Adipose tissue (tissue), 3 donors: Measurements from ENCODE around the gene NEURL3. TPM values are rescaled to one million over a fixed set of nuclear protein-coding genes. Genes with fewer than 3 reads are reported as not detected.
"Not testable (repeated sequence)": the region's sequence is repeated elsewhere in the genome, so short reads cannot be mapped to it uniquely, and the experiment has no call there.

Source experiments
- H3K27ac ChIP-seq: one replicate; pipeline ENCODE4 v1.5.1; 2013; ENCODE audit warnings: low read depth, low read length
- WGBS, 3 donors: extraction: QIAGEN DNeasy Blood & Tissue Kit; methylation state at CpG; one replicate each; pipeline ENCODE4 v1.1.7; 2013; 5-methylcytosine and 5-hydroxymethylcytosine counted together
- polyA plus RNA-seq, 3 donors: library from polyadenylated mRNA; stranded (reverse); fragments of 200-250 nt; gene quantifications; one replicate each; pipeline ENCODE4 v1.2.3, GENCODE V29; 2013
- donor health status: healthy with polysubstance abuse.
- donor health status: Bipolar disorder and iron deficiency.
- donor health status: healthy.

The NEURL3 gene, protein sequence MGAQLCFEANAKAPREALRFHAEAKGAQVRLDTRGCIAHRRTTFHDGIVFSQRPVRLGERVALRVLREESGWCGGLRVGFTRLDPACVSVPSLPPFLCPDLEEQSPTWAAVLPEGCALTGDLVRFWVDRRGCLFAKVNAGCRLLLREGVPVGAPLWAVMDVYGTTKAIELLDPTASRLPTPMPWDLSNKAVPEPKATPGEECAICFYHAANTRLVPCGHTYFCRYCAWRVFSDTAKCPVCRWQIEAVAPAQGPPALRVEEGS
- polyA plus RNA-seq = 10 to 100 TPM in 1 of 3 donors, under 1 TPM in 1, not detected in 1; 0.12 to 12.5 TPM

DNA sequence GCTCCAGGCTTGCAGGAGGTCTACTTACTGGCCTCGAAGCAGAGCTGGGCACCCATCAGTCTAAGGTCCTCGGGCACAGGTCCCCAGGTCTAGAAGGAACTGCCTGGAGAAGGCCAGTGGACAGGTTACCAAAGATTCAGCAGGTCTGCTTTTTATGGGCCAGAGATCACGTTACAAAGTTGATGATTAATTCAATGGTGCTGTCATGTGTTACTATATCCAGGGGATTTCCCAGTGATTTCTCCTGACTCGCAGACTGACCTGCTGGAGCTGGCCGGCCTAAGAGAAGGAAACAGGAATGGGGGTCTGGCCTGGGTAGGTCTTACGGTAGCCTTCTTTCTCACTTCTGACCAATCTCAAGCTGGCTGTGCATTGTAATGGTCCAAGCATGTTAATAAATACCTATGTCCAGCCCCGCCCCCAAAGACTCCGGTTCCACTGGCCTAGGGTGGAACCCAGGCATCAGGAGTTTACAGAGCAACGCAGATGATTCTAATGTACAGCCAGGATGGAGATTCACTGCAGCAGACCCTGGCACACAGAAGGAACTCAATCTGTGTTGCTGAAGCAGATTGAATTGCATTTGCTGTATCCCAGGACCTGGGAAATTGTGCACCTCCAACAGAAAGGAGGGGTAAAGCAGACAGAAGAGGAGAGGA is at the start of gene NEURL3:
Gene NEURL3 (minus strand): TSS at position 127 of the 659 bp plus-strand sequence. CDS start 71 bp downstream, at position 56.
- H3K27ac ChIP-seq = no peak within 1 kb of the TSS
- WGBS, 3 donors = 21 to 70% (median 67%) methylated on average over 9 of the region's 9 CpGs

DNA sequence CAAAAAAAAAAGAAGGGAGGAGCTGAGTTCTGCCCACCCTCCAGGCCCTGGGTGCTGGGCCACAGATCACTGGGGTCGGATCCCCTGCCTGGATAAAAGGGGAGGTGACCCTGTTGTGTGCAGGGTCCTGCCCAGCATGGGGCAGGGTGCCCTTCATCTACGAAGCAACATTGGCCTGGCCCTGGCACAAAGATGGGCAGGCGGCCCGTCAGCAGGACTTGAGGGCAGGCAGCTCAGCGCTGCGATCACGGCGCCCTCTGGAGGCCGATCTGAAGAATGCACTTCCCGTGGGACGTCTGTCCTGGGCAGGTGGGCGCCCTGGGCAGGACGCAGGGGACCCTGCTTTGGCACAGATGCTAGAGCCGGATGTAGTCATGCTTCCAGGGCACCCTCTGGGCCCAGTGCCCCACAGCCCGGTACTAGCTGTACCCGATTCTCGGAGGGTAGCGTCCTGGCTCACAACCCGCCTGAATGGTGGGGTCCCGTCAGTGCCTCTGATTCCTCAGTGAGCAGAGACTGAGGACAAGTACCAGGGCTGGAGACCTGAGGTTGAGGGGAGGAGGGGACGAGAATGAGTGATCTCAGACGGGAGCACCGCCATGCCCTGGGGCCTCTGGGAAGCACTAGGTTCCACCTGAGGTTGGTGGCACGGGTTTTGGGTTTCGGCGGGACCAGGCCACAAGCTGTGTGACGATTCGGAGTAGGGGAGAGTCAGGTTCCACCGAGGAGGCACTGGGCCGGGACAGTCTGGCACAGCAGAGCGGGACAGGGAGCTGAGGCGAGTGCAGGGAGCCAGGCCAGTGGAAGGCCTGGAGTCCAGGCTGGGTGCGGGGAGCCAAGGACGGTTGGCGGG is 49.4 kb upstream of the NEURL3 start:
- WGBS, 3 donors = 31 to 41% (median 32%) methylated on average over 35 of the region's 35 CpGs

DNA sequence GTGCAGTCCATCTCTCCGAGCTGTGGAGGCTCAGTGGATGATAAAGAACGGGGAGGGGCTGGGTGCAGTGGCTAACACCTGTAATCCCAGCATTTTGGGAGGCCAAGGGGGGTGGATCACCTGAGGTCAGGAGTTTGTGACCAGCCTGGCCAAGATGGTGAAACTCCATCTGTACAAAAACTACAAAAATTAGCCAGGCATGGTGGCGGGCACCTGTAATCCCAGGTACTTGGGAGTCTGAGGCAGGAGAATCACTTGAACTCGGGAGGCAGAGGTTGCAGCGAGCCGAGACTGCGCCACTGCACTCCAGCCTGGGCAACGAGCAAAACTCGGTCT is 48.8 kb upstream of the NEURL3 start:
- WGBS, 3 donors = 37 to 52% (median 43%) methylated on average over 9 of the region's 9 CpGs
- not testable (repeated sequence) for H3K27ac ChIP-seq

More for the DNA sequence above, 49.4 kb upstream of the NEURL3 start:
- H3K27ac ChIP-seq = no peak overlapping the region

DNA sequence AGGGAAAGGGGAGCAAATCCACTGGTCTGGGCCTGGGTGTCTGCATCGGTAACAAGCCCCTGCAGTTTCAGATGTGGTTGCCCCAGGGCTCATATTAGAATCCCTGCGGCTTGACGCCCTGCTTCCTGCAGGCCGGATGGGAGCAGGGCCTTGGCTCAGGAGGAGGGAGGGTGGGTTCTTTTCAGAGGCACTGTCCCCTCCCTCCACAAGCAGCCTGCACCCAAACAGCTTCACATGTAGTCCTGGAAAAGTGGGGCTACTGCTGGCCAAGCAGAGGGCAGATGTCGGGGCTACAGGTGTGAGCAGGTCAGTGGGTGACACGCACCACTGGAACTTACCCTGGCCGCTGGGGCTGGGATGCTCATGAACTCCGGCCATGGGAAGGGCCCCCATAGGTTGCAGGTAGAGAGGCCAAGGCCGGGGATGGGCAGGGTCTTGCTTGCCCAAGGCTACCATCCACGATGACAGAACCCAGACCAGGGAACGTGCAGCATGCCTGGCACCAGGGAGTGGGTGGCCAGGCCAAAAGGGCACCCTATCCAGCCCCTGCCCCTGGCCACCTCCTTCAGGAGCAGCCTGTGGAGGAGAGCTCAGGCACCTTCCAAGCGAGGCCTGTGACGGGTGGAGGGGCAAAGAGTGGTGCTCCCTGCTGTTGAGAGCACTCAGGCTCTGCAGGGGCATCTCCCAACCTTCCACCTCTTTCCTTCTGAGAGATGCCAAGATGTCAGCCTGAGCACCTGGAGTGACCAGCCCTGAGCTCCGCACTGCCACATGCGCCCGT is 48.2 kb upstream of the NEURL3 start:
- H3K27ac ChIP-seq = no peak overlapping the region
- 88 to 94% (median 89%) methylated on average over 16 of the region's 16 CpGs for WGBS, 3 donors

DNA sequence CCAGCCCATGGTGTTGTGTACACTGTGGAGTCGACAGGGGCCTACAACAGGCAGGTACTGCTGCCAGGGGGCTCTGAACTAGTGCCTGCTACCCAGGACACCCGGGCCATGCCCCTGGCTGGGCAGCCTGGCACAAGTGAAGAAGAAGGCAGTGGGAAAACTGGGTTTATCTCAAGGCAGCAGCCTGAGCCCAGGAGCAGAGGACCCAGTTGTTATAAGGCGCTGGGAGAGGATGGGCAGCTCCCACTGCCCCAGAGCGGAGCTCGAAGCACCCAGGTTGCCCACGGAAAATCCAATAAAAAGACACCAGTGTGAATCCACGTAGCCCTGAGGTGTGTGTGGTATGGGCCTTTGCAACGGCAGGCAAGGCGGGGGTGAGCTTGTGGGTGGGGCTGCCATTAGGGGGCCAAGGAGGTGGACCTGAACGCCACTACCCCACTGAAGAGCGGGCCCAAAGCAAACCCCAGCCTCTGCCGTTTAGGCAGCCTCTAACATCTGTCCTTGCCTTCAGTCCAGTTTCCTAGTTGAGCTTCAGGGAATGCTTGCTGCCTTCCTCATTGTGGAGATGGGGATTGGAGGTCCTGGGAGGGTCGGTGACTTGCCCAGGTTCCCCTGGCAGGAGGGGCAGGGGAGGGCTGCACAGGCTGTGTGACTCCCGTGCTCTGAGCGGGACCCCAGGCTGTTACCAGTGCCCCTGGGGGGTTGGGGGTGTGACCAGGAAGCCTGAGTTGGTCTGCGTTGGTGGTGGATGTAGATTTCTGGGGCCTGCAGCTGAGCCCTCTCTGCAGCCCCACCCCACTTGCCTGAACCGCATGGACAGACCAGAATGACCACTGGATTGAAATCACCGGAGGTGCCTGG is 47.4 kb upstream of the NEURL3 start:
- H3K27ac ChIP-seq = no peak overlapping the region

DNA sequence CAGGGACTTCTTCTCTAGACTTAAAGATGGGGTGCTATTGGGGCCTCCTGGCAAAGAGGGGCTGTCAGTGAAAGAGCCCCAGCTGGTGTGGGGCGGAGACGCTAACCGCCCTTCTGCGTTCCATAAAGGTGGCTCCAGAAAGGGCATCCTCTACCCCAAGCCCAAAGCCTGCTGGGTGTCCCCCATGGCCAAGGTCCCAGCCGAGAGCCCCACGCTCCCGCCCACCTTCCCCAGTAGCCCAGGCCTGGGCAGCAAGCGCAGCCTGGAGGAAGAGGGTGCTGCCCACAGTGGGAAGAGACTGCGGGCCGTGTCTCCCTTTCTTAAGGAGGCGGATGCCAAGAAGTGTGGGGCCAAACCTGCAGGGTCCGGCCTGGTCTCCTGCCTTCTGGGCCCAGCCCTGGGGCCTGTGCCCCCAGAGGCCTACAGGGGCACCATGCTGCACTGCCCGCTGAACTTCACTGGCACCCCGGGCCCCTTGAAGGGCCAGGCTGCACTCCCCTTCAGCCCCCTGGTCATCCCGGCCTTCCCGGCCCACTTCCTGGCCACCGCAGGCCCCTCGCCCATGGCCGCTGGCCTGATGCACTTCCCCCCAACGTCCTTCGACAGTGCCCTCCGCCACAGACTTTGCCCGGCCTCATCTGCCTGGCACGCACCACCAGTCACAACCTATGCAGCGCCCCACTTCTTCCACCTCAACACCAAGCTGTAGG is 46.6 kb upstream of the NEURL3 start:
- 92 to 96% (median 95%) methylated on average over 23 to 25 of the region's 25 CpGs for WGBS, 3 donors
- H3K27ac ChIP-seq = no peak overlapping the region

More for the DNA sequence above, 47.4 kb upstream of the NEURL3 start:
- 85 to 87% (median 85%) methylated on average over 18 of the region's 18 CpGs for WGBS, 3 donors

DNA sequence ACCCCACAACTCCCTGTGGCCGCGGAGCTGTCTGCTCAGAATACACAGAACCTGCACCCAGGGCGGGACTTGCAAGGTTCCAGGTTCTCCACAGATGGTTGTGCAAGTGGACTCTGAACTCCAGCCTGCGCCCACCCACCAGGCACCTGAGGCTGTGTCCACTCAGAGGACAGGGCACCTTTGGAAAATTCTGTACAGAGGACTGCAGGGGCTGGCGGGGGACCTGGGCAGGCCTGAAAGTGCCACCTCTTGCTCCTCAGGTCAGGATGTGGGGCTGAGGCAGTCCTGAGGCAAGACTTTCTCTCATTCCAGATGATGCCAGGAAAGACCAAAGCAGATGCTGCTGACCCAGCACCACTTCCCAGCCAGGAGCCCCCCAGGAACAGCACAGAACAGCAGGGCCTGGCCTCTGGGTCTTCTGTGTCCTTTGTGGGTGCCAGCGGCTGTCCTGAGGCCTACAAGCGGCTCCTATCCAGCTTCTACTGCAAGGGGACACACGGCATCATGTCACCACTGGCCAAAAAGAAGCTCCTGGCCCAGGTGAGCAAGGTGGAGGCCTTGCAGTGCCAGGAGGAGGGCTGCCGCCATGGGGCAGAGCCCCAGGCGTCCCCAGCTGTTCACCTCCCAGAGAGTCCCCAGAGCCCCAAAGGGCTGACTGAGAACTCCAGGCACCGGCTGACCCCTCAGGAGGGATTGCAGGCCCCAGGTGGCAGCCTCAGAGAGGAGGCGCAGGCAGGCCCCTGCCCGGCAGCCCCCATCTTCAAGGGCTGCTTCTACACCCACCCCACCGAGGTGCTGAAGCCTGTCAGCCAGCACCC is 45.8 kb upstream of the NEURL3 start:
- WGBS, 3 donors = 94 to 95% (median 95%) methylated on average over 14 of the region's 14 CpGs
- H3K27ac ChIP-seq = no peak overlapping the region

DNA sequence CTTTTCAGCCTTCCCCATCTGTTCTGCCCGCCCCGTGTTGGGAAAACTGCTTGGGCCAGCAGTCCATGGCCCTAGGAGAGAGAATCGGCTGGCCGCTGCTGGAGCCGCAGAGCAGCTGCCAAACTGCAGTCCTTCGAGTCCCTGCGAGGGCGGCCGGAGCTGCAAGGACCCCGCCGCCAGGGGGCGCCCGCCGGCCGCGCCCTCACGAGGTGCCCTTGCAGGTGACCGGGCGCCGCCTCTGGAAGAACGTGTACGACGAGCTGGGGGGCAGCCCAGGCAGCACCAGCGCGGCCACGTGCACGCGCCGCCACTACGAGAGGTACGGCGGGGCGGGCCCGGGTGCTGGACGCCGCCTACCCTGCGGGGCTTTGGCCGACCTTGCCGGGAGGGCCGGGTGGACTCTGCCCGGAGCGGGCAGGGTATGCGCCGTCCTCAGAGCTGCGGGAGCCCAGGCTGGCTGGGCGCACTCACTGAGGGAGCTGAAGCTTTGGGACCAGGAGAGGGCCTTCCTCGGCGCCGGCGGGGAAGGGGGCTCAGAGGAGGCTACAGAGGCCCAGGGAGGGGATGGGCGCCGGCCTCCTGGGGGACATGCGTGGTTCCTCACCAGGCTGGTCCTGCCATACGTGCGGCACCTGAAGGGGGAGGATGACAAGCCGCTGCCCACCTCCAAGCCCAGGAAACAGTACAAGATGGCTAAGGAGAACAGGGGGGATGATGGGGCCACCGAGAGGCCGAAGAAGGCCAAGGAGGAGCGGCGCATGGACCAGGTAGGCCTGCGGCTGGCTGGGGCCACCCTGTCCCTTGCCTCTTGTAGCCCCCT is 45.0 kb upstream of the NEURL3 start:
- 48 to 88% (median 76%) methylated on average over 51 to 61 of the region's 61 CpGs for WGBS, 3 donors
- no peak overlapping the region for H3K27ac ChIP-seq

DNA sequence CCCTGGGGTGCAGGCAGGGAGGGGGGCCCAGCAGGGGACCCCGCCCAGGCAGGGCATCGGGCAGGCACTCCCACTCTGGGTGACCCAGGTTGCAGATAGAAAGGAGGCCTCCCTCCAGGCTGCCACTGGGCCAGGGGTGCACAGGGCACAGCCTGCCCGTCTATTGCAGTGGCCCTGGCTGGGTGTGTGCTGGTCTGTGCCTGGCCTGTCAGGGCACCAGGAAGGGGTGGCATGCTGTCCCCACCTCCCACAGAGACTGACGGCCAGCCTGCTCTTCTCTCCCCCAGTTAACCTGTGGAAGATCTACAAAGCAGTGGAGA is 44.3 kb upstream of the NEURL3 start:
- 67 to 87% (median 85%) methylated on average over 4 of the region's 4 CpGs for WGBS, 3 donors
- no peak overlapping the region for H3K27ac ChIP-seq

DNA sequence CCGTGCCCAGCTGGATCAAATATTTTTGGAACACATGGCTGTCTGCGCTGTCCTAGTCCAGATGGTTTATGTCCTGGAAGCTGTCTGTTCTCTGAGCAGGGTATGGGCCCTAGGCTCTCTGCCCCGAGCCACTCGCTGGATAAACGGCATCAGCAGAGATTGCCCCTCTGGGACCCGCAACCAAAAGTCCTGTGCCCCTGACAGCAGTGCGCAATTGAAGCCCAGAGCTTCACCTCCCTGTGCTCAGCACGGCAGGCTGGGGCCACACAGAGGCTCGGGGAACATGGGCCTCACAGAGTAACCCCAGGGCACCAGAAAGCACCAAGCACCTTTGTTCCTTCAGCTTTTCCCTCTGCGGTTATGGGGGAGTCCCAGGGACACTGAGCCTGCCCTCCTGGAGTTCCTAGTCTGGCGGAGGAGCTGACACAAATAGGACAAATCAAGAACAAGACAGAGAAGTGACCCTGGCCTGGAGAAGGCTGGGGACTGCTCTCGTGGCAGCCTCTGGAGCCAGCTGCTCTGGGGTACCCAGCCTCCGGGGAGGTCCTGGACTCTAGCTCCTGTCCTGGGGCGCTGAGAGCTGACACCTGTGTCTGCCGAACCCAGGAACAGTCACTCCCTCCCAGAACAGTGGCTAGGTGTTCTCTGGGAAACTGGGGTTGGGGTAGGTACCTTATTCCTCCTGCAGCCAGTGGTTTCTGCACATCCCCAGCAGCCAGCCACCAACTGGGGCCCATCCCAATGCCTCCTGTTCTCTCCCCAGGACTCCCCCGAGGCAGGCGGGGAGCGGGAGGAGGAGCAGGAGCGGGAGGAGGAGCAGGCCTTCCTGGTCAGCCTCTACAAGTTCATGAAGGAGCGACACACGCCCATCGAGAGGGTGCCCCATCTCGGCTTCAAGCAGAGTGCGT is 43.7 kb upstream of the NEURL3 start:
- WGBS, 3 donors = 90 to 92% (median 92%) methylated on average over 21 to 24 of the region's 24 CpGs
- H3K27ac ChIP-seq = no peak overlapping the region

DNA sequence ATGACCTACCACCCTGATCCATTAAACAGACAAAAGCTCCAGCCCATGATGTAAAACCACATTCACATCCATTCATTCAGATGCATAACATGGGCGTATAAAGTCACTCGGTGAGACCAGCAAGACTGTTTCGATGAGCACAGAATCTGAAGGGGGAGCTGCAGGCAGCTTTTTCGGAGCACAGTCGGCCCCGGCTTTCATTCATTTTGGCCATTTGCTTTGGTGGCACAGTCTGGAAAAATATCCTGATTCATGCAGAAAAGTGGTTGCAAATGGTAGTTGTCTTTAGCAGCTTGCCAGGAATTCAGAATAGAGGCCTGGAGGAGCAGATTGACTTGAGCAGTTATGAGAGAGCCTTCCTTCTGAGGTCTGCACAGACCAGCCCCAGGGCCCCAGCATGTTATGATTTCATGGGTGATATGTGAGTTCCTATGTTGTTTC is 42.6 kb upstream of the NEURL3 start:
- H3K27ac ChIP-seq = no peak overlapping the region
- WGBS, 3 donors = 83 to 90% (median 90%) methylated on average over 6 of the region's 6 CpGs

DNA sequence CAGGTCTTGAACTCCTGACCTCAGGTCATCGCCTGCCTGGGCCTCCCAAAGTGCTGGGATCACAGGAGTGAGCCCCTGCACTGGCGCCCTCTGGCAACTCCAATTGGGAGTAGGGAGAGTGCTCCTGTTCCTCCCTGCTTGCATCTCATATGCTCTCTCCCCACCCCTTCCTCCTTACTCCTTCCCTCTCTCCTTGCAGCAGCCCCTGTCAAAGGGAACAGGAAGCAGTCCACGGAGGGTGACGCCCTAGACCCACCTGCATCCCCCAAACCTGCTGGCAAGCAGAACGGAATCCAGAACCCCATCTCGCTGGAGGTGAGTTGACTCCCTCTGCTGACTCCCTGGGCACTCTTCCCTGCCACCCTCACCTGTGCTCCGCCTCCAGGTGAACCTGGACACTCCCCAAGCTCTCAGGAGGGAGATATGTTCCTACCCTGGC is 42.1 kb upstream of the NEURL3 start:
- H3K27ac ChIP-seq = no peak overlapping the region
- 84 to 91% (median 87%) methylated on average over 7 of the region's 7 CpGs for WGBS, 3 donors

DNA sequence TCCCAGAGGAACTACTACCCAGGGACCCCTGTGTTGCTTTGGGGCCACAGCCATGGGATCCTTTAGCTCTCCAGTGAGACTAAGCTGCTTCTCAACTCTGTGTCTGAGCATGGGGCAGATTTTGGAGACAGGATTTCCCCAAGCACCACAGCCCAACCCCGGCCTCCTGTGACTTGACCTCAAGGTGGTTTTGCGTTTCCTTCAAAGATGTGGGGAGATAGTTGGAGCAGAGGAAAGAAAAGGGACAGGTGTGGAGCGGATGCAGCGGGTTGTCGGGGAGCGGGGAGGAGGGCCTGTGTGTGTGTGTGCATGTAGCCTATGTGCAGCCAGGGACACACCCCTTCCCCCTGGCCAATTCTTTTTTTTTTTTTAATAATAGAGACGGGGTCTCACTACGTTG is 41.6 kb upstream of the NEURL3 start:
- H3K27ac ChIP-seq = no peak overlapping the region
- WGBS, 3 donors = 67 to 95% (median 72%) methylated on average over 8 of the region's 8 CpGs

DNA sequence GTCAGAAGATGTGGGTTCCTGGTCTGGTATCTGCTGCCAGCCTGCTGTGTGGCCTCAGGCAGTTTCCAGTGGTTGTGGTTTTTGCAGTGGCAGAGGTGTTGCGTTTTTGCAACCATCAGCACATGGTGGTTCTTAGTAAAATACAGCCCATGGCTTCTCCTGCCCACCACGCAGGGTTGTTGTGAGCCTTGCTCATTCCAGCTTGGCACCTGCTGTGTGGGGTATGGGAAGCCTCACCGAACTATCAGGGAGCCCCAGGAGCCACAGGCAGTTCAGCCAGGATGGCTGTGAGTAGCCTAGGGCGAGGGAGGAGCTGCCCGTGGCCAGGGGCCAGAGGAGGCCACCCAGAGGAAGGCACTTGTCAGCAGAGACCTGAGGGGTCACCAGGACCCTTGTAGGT is 41.2 kb upstream of the NEURL3 start:
- H3K27ac ChIP-seq = no peak overlapping the region
- 91 to 94% (median 93%) methylated on average over 5 of the region's 5 CpGs for WGBS, 3 donors
